ENCODE measurements around the gene PRSS16. TPM values are rescaled to one million over a fixed set of nuclear protein-coding genes. Genes with fewer than 3 reads are reported as not detected.

The PRSS16 gene
- total RNA-seq, 2 donors from 2014 or later = 11.9 to 15.2 TPM

- H3K4me3 ChIP-seq = no peak overlapping the region
- intact Hi-C loops (cut with DNase I) = no loop called here
- WGBS = 61% methylated on average over 4 of the region's 4 CpGs
- no peak overlapping the region for H3K27ac ChIP-seq
- H3K36me3 ChIP-seq = no peaks in the 10 kb centered on the region
- H3K4me1 ChIP-seq (replicated peaks) = no peaks in the 10 kb centered on the region
- no peak for DNase-seq (ENCODE audit: low spot score)
- H3K9me3 ChIP-seq = no peaks in the 10 kb centered on the region
- H3K27me3 ChIP-seq (replicated peaks; ENCODE audit: insufficient read depth) = peaks cover 4% of the 10 kb centered on the region
- TF ChIP-seq POLR2AphosphoS5 (IDR thresholded peaks at IDR 0.05) = no peak
- TF ChIP-seq, protein P1, sequence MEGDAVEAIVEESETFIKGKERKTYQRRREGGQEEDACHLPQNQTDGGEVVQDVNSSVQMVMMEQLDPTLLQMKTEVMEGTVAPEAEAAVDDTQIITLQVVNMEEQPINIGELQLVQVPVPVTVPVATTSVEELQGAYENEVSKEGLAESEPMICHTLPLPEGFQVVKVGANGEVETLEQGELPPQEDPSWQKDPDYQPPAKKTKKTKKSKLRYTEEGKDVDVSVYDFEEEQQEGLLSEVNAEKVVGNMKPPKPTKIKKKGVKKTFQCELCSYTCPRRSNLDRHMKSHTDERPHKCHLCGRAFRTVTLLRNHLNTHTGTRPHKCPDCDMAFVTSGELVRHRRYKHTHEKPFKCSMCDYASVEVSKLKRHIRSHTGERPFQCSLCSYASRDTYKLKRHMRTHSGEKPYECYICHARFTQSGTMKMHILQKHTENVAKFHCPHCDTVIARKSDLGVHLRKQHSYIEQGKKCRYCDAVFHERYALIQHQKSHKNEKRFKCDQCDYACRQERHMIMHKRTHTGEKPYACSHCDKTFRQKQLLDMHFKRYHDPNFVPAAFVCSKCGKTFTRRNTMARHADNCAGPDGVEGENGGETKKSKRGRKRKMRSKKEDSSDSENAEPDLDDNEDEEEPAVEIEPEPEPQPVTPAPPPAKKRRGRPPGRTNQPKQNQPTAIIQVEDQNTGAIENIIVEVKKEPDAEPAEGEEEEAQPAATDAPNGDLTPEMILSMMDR (IDR thresholded peaks at IDR 0.05) = no peak
- TF ChIP-seq POLR2A (IDR thresholded peaks at IDR 0.05) = no peak
These were observed 22.8 kb upstream of the PRSS16 start for GRCh38 chr6:27224729-27225128.

DNA sequence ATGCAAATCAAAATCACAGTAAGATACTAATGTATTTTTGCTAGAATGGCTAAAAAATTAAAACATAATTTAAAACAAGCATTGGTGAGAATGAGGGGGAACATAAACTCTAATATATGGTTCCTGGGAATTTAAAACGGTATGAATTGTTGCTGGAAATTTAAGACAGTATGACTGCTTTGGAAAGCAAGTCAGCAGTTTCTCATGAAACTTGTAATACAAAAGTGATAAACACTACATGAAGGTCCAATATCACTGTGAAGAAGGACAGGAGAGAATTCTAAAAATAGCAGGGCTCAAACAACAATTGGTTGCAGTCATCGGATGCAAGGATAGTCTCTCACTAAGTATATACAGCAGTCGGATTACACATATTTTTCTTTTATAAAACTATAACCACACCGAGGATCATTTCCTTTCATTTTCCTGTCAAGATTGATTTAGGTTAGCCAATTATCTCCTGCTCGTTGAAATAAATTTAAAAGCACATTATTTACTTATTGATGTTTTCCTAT, 18.5 kb upstream of the PRSS16 start:
- H3K9me3 ChIP-seq = no peaks in the 10 kb centered on the region
- intact Hi-C loops (cut with DNase I) = no loop called here
- 49% methylated on average over 5 of the region's 5 CpGs for WGBS
- H3K36me3 ChIP-seq = no peaks in the 10 kb centered on the region
- H3K4me1 ChIP-seq (replicated peaks) = no peaks in the 10 kb centered on the region
- DNase-seq (ENCODE audit: low spot score) = no peak
- H3K4me3 ChIP-seq = no peak overlapping the region
- TF ChIP-seq POLR2A (IDR thresholded peaks at IDR 0.05) (no peak), POLR2AphosphoS5 (IDR thresholded peaks at IDR 0.05) (no peak)
- TF ChIP-seq, protein P1 (IDR thresholded peaks at IDR 0.05) = no peak
- H3K27me3 ChIP-seq (replicated peaks; ENCODE audit: insufficient read depth) = peaks cover 10% of the 10 kb centered on the region
- no peak overlapping the region for H3K27ac ChIP-seq

GRCh38 chr6:27230758-27231111, 16.8 kb upstream of the PRSS16 start:
- peaks cover 12% of the 10 kb centered on the region for H3K27me3 ChIP-seq (replicated peaks; ENCODE audit: insufficient read depth)
- no peak for TF ChIP-seq POLR2AphosphoS5 (IDR thresholded peaks at IDR 0.05)
- no peak for TF ChIP-seq POLR2A (IDR thresholded peaks at IDR 0.05)
- TF ChIP-seq, protein P1 (IDR thresholded peaks at IDR 0.05) = no peak
- no peak overlapping the region for H3K27ac ChIP-seq
- no peaks in the 10 kb centered on the region for H3K9me3 ChIP-seq
- intact Hi-C loops (cut with DNase I) = no loop called here
- no peaks in the 10 kb centered on the region for H3K4me1 ChIP-seq (replicated peaks)
- H3K36me3 ChIP-seq = no peaks in the 10 kb centered on the region
- no peak for DNase-seq (ENCODE audit: low spot score)
- WGBS = 41% methylated on average over 7 of the region's 7 CpGs
- H3K4me3 ChIP-seq = no peak overlapping the region

GRCh38 chr6:27234576-27234975, 12.9 kb upstream of the PRSS16 start:
- TF ChIP-seq, protein P1 (IDR thresholded peaks at IDR 0.05) = no peak
- TF ChIP-seq POLR2AphosphoS5 (IDR thresholded peaks at IDR 0.05) = no peak
- no peak for TF ChIP-seq POLR2A (IDR thresholded peaks at IDR 0.05)
- H3K9me3 ChIP-seq = no peaks in the 10 kb centered on the region
- WGBS = 76% methylated on average over 3 of the region's 3 CpGs
- H3K4me1 ChIP-seq (replicated peaks) = no peaks in the 10 kb centered on the region
- DNase-seq (ENCODE audit: low spot score) = no peak
- no peak overlapping the region for H3K27ac ChIP-seq
- peaks cover 26% of the 10 kb centered on the region for H3K27me3 ChIP-seq (replicated peaks; ENCODE audit: insufficient read depth)
- no peaks in the 10 kb centered on the region for H3K36me3 ChIP-seq
- intact Hi-C loops (cut with DNase I) = no loop called here
- H3K4me3 ChIP-seq = no peak overlapping the region

- Histone ChIP-seq H3K9me3 (no peaks in the 10 kb centered on the region), H3K36me3 (no peaks in the 10 kb centered on the region), H3K4me3 (no peak overlapping the region), H3K27ac (no peak overlapping the region), H3K27me3 (replicated peaks; ENCODE audit: insufficient read depth) (peaks cover 36% of the 10 kb centered on the region), H3K4me1 (replicated peaks) (no peaks in the 10 kb centered on the region)
- WGBS = 19% methylated on average over 20 of the region's 20 CpGs
- no peak for DNase-seq (ENCODE audit: low spot score)
- intact Hi-C loops (cut with DNase I) = no loop called here
- TF ChIP-seq POLR2A (IDR thresholded peaks at IDR 0.05) = no peak
- TF ChIP-seq, protein P1 (IDR thresholded peaks at IDR 0.05) = no peak
- TF ChIP-seq POLR2AphosphoS5 (IDR thresholded peaks at IDR 0.05) = no peak
These were observed 10.3 kb upstream of the PRSS16 start for GRCh38 chr6:27237089-27237803.

Data from prostate gland (tissue), 2 donors.